Measurements from ENCODE around the gene PDP2.

DNA sequence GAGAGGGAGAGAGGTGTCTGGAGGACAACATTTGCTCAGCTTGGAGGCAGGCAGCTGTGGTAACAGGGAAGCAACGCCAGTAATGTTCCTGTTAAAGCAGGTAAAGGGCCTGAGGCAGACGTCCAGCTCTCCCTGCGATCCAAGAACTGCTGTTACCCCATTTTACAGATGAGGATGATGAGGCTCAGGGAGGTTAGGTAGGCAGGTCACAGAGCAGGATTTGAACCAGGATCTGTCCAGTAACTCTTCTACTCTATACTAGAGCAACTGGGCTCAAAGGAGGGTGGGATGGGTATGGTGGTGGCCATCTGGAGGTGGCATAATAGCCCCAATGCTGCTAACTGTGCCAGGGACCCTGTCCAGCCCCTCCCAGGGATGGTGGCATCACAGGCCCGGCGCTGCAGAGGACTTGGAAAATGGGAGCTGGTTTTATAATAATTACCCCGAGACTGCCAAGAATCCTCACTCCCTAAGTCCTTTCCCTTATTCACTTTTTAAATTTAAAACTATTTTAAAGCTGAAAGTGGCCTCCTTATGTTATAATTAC, 24.1 kb upstream of the PDP2 start:
- TF ChIP-seq SNAI2 (CRISPR knock-in tag; IDR thresholded peaks at IDR 0.05), result no peak
- no peak for TF ChIP-seq CSRNP3 (CRISPR knock-in tag; IDR thresholded peaks at IDR 0.05)
- TF ChIP-seq CSDC2 (CRISPR knock-in tag; IDR thresholded peaks at IDR 0.05), result no peak
- no peak for TF ChIP-seq TCF4 (CRISPR knock-in tag; IDR thresholded peaks at IDR 0.05; ENCODE audit: borderline replicate concordance)
- TF ChIP-seq, protein P1, sequence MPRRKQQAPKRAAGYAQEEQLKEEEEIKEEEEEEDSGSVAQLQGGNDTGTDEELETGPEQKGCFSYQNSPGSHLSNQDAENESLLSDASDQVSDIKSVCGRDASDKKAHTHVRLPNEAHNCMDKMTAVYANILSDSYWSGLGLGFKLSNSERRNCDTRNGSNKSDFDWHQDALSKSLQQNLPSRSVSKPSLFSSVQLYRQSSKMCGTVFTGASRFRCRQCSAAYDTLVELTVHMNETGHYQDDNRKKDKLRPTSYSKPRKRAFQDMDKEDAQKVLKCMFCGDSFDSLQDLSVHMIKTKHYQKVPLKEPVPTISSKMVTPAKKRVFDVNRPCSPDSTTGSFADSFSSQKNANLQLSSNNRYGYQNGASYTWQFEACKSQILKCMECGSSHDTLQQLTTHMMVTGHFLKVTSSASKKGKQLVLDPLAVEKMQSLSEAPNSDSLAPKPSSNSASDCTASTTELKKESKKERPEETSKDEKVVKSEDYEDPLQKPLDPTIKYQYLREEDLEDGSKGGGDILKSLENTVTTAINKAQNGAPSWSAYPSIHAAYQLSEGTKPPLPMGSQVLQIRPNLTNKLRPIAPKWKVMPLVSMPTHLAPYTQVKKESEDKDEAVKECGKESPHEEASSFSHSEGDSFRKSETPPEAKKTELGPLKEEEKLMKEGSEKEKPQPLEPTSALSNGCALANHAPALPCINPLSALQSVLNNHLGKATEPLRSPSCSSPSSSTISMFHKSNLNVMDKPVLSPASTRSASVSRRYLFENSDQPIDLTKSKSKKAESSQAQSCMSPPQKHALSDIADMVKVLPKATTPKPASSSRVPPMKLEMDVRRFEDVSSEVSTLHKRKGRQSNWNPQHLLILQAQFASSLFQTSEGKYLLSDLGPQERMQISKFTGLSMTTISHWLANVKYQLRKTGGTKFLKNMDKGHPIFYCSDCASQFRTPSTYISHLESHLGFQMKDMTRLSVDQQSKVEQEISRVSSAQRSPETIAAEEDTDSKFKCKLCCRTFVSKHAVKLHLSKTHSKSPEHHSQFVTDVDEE (CRISPR knock-in tag; IDR thresholded peaks at IDR 0.05), result no peak
- no peak for TF ChIP-seq TOX (CRISPR knock-in tag; IDR thresholded peaks at IDR 0.05; ENCODE audit: borderline replicate concordance)
- TF ChIP-seq PATZ1 (CRISPR knock-in tag; IDR thresholded peaks at IDR 0.05; ENCODE audit: borderline replicate concordance), result no peak
- no peak for TF ChIP-seq BACH2 (CRISPR knock-in tag; IDR thresholded peaks at IDR 0.05; ENCODE audit: borderline replicate concordance)
- no peak for TF ChIP-seq ARNTL (CRISPR knock-in tag; IDR thresholded peaks at IDR 0.05; ENCODE audit: borderline replicate concordance, low read depth)
- TF ChIP-seq ZFP30 (CRISPR knock-in tag; IDR thresholded peaks at IDR 0.05), result no peak
- no peak for TF ChIP-seq ZNF70 (CRISPR knock-in tag; IDR thresholded peaks at IDR 0.05)
- TF ChIP-seq RARB (CRISPR knock-in tag; IDR thresholded peaks at IDR 0.05), result no peak
- no peak for TF ChIP-seq ZFP3 (CRISPR knock-in tag; IDR thresholded peaks at IDR 0.05)
- TF ChIP-seq ZNF8 (CRISPR knock-in tag; IDR thresholded peaks at IDR 0.05), result no peak

All from SK-N-SH treated with all-trans-retinoic acid at 6 μM for 48 hours (cell line).